ENCODE data around the gene MLF2. TPM values are rescaled to one million over a fixed set of nuclear protein-coding genes. Genes with fewer than 3 reads are reported as not detected.

MLF2 gene
- polyA plus RNA-seq, 1 donor from 2014 or later: 152 TPM

GRCh38 chr12:6771509-6772330, 18.8 kb upstream of the MLF2 start:
- peaks cover 6 to 14% (median 11%) of the 10 kb centered on the region in 3 donors for H3K4me1 Mint-ChIP-seq
- H3K9me3 Mint-ChIP-seq: no peaks in the 10 kb centered on the region
- H3K27me3 Mint-ChIP-seq: peaks cover 53% of the 10 kb centered on the region
- peak overlapping the region in 1 of 3 donors; percentile 91 for H3K27ac Mint-ChIP-seq
- peak overlapping the region in 1 of 4 donors; percentile 78 for H3K4me3 Mint-ChIP-seq
- H3K36me3 Mint-ChIP-seq: peaks cover 2% of the 10 kb centered on the region

DNA sequence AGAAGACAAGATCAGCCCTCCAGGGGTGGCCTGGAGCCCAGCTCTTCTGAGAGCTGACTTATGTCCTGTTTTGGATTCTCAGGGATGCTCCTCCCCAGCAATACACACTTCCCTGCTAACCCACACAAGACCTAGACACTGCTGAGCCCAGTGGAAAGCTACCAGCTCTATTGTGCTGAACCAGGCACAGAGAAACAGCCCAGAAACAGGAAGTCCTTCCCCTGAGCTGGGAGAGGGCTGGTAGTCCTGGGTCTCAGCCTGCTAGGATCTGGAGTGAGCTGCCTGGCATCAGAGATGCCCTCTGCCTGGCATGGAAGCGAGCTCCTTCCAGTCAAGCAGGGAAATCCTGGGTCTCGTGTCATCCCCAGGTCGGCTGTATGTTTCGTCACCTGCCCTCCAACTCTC, 18.2 kb upstream of the MLF2 start:
- Mint-ChIP-seq H3K27me3 (peaks cover 49% of the 10 kb centered on the region), H3K9me3 (no peaks in the 10 kb centered on the region), H3K4me1 (peaks cover 3 to 14% (median 11%) of the 10 kb centered on the region in 3 donors), H3K27ac (peak overlapping the region in 1 of 3 donors; percentile 91), H3K36me3 (peaks cover under 1% of the 10 kb centered on the region), H3K4me3 (no peak overlapping the region)

DNA sequence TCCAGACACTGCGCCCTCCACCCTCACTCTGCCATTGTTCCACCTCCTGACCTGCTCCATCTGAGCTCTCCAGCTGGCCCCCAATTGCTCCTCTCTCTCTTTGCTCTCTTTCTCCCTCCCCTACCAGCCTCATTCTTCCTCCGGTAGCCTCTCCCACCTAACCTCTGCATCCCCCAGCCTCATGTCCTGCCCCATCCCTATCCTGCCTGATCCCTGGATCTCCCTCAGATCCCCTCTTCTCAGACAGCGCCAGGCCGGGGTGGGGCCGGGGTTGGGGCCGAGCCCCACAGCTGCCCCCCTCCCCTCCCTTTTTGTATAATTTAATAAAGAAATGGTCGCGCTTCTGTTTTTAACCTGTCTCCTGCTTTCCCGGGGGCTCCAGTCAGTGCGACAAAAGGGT, 17.7 kb upstream of the MLF2 start:
- Mint-ChIP-seq H3K4me3 (no peak overlapping the region), H3K27me3 (peaks cover 48% of the 10 kb centered on the region), H3K36me3 (no peaks in the 10 kb centered on the region), H3K27ac (no peak overlapping the region), H3K4me1 (peaks cover 3 to 18% (median 11%) of the 10 kb centered on the region in 3 donors), H3K9me3 (no peaks in the 10 kb centered on the region)

- no peak overlapping the region for H3K27ac Mint-ChIP-seq
- H3K9me3 Mint-ChIP-seq: no peaks in the 10 kb centered on the region
- H3K4me3 Mint-ChIP-seq: no peak overlapping the region
- no peaks in the 10 kb centered on the region for H3K36me3 Mint-ChIP-seq
- peaks cover 5 to 18% (median 11%) of the 10 kb centered on the region in 3 donors for H3K4me1 Mint-ChIP-seq
- peaks cover 47% of the 10 kb centered on the region for H3K27me3 Mint-ChIP-seq
Observed at GRCh38 chr12:6770094-6770493, 17.2 kb upstream of the MLF2 start.

GRCh38 chr12:6769666-6770065, 16.7 kb upstream of the MLF2 start:
- Mint-ChIP-seq H3K4me3 (peak overlapping the region in 1 of 4 donors; percentile 17), H3K9me3 (no peaks in the 10 kb centered on the region), H3K4me1 (peaks cover 5 to 14% (median 11%) of the 10 kb centered on the region in 3 donors), H3K27me3 (peaks cover 44% of the 10 kb centered on the region), H3K36me3 (no peaks in the 10 kb centered on the region), H3K27ac (no peak overlapping the region)

DNA sequence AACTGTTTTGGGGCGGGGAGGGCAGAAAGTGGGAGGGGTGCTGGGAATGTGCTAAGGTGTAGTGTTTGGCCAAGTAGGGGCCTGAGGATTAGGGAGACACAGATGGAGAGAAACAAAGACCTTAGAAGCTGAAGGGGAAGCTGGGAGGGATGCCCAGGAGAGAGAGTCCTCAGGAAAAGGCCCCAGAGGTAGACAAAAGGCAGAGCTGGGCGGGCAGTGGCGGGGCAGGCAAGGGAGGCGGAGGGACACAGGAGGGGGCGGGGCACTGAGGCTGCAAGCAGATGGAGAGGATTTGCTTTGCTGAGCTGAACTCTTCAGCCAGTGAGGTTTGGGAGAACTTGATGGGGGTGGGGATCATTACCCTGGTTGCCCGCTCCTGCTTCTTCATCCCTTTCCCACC, 16.0 kb upstream of the MLF2 start:
- no peaks in the 10 kb centered on the region for H3K9me3 Mint-ChIP-seq
- H3K4me1 Mint-ChIP-seq: peaks cover 7 to 17% (median 16%) of the 10 kb centered on the region in 3 donors
- H3K27me3 Mint-ChIP-seq: peaks cover 44% of the 10 kb centered on the region
- peak overlapping the region in 2 of 4 donors; percentile 7 to 32 for H3K4me3 Mint-ChIP-seq
- H3K27ac Mint-ChIP-seq: no peak overlapping the region
- no peaks in the 10 kb centered on the region for H3K36me3 Mint-ChIP-seq

DNA sequence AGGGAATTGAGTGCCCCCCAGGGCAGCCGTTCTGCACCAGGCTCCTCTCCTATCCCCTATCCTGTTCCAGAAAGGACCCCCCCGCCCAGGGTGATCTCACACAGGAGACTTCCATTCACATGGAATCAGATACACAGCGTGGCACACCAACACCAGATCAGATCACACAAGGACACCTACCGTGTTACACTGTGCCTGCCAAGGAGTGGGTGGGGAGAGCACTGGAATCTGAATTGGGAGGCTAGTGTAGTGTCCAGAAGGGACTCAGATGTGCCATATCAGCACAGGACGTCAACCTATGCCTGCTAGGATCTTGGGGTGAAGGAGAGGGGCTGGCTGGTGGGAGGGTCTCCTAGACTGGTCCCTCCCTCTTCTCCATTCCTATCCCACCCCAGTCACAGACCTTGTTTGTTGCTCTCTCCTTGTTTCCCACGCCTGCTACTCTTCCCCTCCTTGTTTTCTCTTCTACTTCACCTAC, 15.5 kb upstream of the MLF2 start:
- H3K9me3 Mint-ChIP-seq: no peaks in the 10 kb centered on the region
- peaks cover 44% of the 10 kb centered on the region for H3K27me3 Mint-ChIP-seq
- no peak overlapping the region for H3K27ac Mint-ChIP-seq
- H3K36me3 Mint-ChIP-seq: no peaks in the 10 kb centered on the region
- peaks cover 7 to 17% (median 17%) of the 10 kb centered on the region in 3 donors for H3K4me1 Mint-ChIP-seq
- peak overlapping the region in 1 of 4 donors; percentile 74 for H3K4me3 Mint-ChIP-seq

GRCh38 chr12:6767353-6768319, 14.7 kb upstream of the MLF2 start:
- Mint-ChIP-seq H3K9me3 (no peaks in the 10 kb centered on the region), H3K4me3 (peak overlapping the region; percentile 74 to 94 (median 86)), H3K4me1 (peaks cover 7 to 17% (median 17%) of the 10 kb centered on the region in 3 donors), H3K27ac (peak overlapping the region in 1 of 3 donors; percentile 83), H3K36me3 (no peaks in the 10 kb centered on the region), H3K27me3 (peaks cover 37% of the 10 kb centered on the region)

DNA sequence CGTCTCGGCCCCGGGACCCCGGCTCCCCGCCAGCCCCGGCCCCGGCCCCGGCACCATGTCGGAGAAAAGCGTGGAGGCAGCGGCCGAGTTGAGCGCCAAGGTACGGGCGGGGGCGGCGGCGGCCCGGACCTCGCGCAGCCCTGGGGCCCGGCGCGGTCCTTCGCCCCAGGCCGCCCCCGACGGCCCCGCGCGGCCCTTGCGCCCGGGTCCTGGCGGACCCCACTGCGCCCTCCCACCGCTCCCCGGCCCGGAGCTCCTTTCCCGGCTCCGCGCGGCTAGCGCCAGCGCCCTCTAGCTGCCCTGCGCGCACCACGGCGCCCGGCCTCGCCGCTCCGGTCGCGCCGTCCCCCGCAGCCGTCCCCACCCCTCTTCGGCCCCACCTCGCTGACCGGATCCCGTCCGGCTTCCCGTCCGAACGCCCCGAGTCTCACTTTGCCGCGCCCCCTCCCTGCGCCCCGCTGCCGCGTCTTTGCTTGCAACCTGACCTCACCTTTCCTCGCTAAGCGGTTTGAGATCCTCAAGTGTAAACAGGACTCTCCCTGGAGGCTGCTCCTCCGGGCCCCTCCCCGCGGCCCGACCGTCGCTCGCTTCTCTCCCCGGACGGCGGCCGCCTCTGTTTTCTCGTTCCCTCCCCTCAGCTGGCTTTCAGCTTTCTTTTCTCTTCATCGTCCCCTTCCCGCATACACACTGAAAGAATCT, 13.9 kb upstream of the MLF2 start:
- no peaks in the 10 kb centered on the region for H3K36me3 Mint-ChIP-seq
- H3K4me3 Mint-ChIP-seq: peak overlapping the region; percentile 74 to 94 (median 86)
- peaks cover 7 to 17% (median 15%) of the 10 kb centered on the region in 3 donors for H3K4me1 Mint-ChIP-seq
- peaks cover 37% of the 10 kb centered on the region for H3K27me3 Mint-ChIP-seq
- H3K27ac Mint-ChIP-seq: no peak overlapping the region
- no peaks in the 10 kb centered on the region for H3K9me3 Mint-ChIP-seq

DNA sequence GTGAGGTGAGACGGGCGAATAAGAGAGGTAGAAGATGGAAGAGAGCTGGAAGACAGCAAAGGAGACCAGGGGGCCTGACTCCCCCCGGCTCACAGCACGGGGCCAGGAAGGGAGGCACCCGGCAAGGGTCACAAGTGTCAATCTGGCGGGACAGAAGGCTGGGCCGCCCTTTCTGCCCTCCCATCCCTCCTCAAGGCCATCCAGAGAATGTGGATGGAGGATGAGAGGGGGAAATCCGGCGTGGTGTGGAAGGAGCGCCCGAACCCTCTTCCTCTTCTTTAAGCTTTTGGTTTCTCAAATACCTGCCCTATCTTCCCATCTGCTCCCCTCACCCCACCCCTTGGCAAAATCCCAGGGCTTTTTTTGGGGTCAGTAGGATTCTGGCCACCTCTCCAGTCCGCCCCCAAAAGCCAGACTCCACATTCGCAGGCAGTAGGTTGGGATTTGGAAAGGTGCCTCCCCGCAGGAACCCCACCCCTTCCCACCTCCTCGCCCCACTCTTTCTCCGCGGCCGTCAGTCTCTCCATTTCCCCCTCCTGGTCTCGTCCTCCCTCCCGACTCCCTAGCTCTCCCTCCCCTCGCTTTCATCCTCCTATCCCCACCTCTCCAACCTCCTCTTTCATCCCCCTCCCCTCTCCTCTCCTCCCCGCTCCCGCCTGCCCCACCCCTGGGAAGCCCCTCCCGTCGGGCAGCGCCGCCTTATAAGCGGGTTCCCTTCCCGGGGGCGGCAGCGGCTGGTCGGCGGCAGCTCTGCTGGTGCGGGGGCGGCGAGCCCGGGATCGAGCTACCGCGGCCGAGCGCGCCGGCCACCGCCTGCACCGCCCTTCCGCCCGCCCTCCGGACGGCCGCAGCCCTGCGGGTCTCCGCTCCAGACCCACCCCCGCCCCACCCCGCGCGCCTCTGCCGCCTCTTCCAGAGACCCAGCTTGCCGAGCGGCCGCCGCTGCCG, 13.0 kb upstream of the MLF2 start, which contains the start of gene PTMS:
Gene PTMS (plus strand): TSS at position 730 of the 948 bp plus-strand sequence. CDS start 343 bp downstream, outside the sequence.
- H3K27ac Mint-ChIP-seq: peak within 1 kb of the TSS in 1 of 3 donors; percentile 16
- peaks cover 31% of the 10 kb centered on the region for H3K27me3 Mint-ChIP-seq
- H3K9me3 Mint-ChIP-seq: no peaks in the 10 kb centered on the region
- no peaks in the 10 kb centered on the region for H3K36me3 Mint-ChIP-seq
- H3K4me3 Mint-ChIP-seq: peak within 1 kb of the TSS; percentile 74 to 94 (median 86)
- H3K4me1 Mint-ChIP-seq: peaks cover 7 to 17% (median 15%) of the 10 kb centered on the region in 3 donors

DNA sequence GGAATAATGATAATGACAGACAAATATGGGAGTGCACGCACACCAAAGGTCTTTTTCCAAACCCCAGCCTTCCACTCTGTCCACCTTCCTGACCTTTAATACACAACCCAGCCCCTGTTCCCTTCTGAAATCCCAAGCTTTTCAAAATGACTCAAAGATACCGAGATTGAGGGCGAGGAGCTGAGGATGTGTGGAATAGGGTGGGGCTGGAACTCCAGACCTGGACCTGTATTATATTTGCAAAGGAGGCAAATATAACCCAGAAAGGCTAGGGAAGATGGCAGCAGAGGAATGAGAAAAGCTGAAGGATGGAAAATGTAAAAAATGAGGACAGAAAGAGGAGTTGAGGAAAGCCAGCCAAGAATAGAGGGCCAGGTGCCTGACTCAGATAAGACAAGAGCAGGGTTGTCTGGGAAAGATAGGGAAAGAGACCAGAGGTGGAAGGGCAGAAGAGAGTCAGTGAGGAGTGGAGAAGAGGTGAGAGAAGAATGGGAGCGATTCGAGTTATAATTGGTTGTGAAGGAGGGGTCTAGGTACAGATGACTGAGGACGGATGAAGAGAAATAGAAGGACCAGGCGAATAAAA, 12.2 kb upstream of the MLF2 start:
- H3K36me3 Mint-ChIP-seq: no peaks in the 10 kb centered on the region
- peak overlapping the region in 2 of 3 donors; percentile 16 to 44 for H3K27ac Mint-ChIP-seq
- peak overlapping the region; percentile 51 to 86 (median 70) for H3K4me3 Mint-ChIP-seq
- no peaks in the 10 kb centered on the region for H3K9me3 Mint-ChIP-seq
- peaks cover 27% of the 10 kb centered on the region for H3K27me3 Mint-ChIP-seq
- peaks cover 7 to 17% (median 15%) of the 10 kb centered on the region in 3 donors for H3K4me1 Mint-ChIP-seq

- Mint-ChIP-seq H3K27ac (peak overlapping the region in 1 of 3 donors; percentile 44), H3K27me3 (peaks cover 27% of the 10 kb centered on the region), H3K4me1 (peaks cover 7 to 17% (median 15%) of the 10 kb centered on the region in 3 donors), H3K4me3 (peak overlapping the region in 3 of 4 donors; percentile 69 to 81 (median 80)), H3K9me3 (no peaks in the 10 kb centered on the region), H3K36me3 (no peaks in the 10 kb centered on the region)
Observed at GRCh38 chr12:6764011-6764828, 11.3 kb upstream of the MLF2 start.
